HG03045 (cell line): Measurements from ENCODE around the gene RRN3.
"Not testable (repeated sequence)": the region's sequence is repeated elsewhere in the genome, so short reads cannot be mapped to it uniquely, and the experiment has no call there.

ENCODE experiments used
- ATAC-seq: cut with Tn5 transposase; IDR thresholded peaks from one replicate; pipeline ENCODE4 v1.9.1; 2021; ENCODE audit warnings: mild to moderate bottlenecking, moderate library complexity; ENCODE audit not compliant: unreplicated experiment

The RRN3 gene

GRCh38 chr16:15052747-15053476 is 41.2 kb downstream of the RRN3 start:
- no peak for ATAC-seq

- no peak for ATAC-seq
Observed at GRCh38 chr16:15051387-15051951, 42.6 kb downstream of the RRN3 start.

- ATAC-seq, result not testable (repeated sequence)
Observed at GRCh38 chr16:15050440-15050839, 43.6 kb downstream of the RRN3 start.

GRCh38 chr16:15049581-15050180 is 44.4 kb downstream of the RRN3 start:
- ATAC-seq, result no peak

GRCh38 chr16:15046692-15047376 is 47.2 kb downstream of the RRN3 start:
- no peak for ATAC-seq

DNA sequence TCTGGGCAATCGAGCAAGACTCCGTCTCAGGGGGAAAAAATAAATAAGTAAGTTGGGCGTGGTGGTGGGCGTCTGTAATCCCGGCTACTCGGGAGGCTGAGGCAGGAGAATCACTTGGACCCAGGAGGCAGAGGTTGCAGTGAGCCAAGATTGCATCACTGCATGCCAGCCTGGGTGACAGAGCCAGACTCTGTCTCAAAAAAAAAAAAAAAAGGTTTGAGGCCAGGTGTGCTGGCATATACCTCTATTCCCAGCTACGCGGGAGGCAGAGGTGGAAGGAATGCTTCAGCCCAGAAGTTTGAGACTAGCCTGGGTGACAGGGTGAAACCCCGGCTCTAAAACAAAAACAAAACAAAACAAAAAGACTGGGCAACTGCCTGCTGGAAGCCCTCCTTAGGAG is 48.8 kb downstream of the RRN3 start:
- ATAC-seq, result not testable (repeated sequence)

DNA sequence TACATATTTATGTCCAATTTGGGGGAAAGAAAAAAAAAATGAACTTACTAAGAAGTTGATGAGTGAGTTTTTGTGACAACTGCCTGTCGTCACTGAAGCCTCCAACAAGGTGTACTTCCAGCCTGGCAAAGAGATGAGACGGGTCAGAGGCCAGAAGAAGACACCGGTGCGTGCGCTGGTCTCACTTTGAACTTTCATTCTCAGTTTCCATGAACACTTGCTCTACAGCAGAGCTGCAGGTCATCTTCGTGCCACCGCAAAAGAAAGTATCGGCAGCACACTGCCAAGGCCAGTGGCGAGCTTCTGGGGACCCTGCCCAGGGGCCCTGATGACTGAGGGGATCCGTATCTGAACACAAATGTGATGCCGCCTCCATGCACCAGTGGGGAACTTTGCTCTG is 49.8 kb downstream of the RRN3 start:
- ATAC-seq, result no peak

GRCh38 chr16:15043344-15043743 is 50.7 kb downstream of the RRN3 start:
- ATAC-seq, result no peak

GRCh38 chr16:15041271-15042004 is 52.6 kb downstream of the RRN3 start:
- ATAC-seq, result no peak

- no peak for ATAC-seq
Observed at GRCh38 chr16:15038689-15039088, 55.4 kb downstream of the RRN3 start.

GRCh38 chr16:15037745-15038144 is 56.3 kb downstream of the RRN3 start:
- ATAC-seq, result no peak

GRCh38 chr16:15037003-15037402 is 57.1 kb downstream of the RRN3 start:
- no peak for ATAC-seq

DNA sequence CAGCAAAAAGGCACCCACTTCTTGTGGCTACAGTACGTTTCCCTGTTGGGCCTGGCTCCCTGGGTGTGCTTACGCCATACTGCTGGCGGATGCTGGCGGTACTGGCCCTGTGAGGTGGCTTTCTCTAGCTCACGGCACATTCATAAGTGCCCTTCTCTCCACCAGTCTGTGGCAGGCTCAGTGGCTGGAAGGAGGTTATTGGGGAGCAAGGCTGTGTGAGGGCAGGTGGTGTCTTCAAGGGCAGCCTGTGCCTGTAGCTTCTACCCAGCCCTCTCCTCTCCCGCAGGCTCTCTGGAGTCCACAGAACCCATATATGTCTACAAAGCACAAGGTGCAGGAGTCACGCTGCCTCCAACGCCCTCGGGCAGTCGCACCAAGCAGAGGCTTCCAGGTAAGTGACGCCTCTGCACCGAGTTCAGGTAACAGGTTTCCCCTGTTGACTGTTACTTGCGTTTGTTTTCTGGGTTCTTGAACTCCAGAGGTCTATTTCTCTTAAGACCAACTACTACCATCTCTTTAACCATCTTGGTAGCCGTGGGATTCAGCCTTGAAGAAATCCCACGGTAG is 58.8 kb downstream of the RRN3 start:
- no peak for ATAC-seq

GRCh38 chr16:15034266-15035162 is 59.6 kb downstream of the RRN3 start:
- no peak for ATAC-seq

DNA sequence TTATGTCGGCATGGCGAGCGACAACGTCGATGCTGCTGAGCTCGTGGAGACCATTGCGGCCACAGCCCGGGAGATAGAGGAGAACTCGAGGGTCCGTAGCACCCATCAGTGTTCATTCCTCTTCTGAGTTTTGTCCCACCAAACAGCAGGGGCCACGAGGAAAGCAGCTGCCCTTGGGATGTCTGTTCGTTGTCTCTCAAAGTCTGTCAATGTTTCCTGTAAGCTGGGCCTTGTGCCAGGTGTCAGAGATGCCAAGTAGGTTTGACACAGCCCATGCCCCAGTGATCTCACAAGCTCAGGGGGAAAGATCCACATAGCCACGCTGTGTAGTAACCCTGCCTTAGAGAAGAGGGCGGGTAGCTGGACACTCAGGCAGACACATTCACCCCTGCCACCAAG is 60.8 kb downstream of the RRN3 start:
- ATAC-seq, result no peak

GRCh38 chr16:15032547-15033308 is 61.3 kb downstream of the RRN3 start:
- ATAC-seq, result no peak

GRCh38 chr16:15031586-15031985 is 62.5 kb downstream of the RRN3 start:
- ATAC-seq, result no peak

DNA sequence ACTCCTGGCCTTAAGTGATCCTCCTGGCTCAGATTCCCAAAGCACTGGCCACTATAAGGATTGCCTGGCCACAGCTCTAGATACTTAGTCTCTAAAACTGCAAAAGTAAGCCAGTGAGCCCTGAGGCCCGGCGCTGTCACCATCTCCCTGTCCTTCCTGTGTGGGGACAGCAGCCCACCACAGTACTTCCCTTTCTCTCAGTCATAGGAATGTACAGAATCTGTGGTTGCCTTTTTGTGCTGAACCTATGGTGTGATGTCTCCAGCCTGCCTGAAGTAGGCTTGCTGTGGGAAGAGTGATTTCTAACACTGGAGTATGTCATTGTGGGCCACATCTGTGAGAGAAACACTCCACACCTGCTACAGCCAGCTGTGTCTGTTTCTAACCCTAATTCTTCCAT is 62.9 kb downstream of the RRN3 start:
- ATAC-seq, result no peak

DNA sequence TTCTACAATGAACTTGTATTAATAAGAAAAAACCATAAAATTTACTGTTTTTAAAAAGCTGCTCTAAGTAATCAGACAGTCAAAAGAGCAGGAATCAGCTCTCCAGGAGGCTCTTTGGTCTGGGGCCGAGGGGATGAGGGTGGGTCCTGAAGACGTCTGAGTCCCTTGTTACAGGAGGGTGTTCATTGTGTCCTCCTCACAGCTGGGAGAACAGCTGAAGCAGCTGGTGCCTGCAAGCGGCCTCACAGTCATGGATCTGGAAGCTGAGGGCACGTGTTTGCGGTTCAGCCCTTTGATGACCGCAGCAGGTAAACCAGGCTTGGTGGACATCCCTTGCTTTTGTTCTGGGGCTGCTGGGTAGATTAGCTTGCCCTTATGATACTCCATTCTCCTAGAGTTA is 64.3 kb downstream of the RRN3 start:
- ATAC-seq, result not testable (repeated sequence)
